GM19397 (cell line): Measurements from ENCODE around the gene PRPS2.

Experiments
- ATAC-seq: cut with Tn5 transposase; IDR thresholded peaks from one replicate; pipeline ENCODE4 v1.9.1; 2021; ENCODE audit warnings: mild to moderate bottlenecking, moderate library complexity; ENCODE audit not compliant: unreplicated experiment

PRPS2 gene

GRCh38 chrX:12791257-12792228, at the start of gene PRPS2:
TSS of gene PRPS2 (plus strand) at chrX:12791412. CDS start at chrX:12791498, 86 bp downstream.
- peak; percentile 75 for ATAC-seq

GRCh38 chrX:12741416-12741815, 49.8 kb upstream of the PRPS2 start:
- ATAC-seq = no peak

- ATAC-seq = no peak
Observed at GRCh38 chrX:12747433-12747832, 43.8 kb upstream of the PRPS2 start.

GRCh38 chrX:12751887-12752286, 39.3 kb upstream of the PRPS2 start:
- ATAC-seq = no peak

GRCh38 chrX:12753366-12753765, 37.8 kb upstream of the PRPS2 start:
- ATAC-seq = no peak

GRCh38 chrX:12758291-12758690, 32.9 kb upstream of the PRPS2 start:
- ATAC-seq = no peak

GRCh38 chrX:12767856-12768255, 23.4 kb upstream of the PRPS2 start:
- ATAC-seq = no peak

- no peak for ATAC-seq
Observed at GRCh38 chrX:12768491-12768890, 22.7 kb upstream of the PRPS2 start.

GRCh38 chrX:12770440-12770839, 20.8 kb upstream of the PRPS2 start:
- no peak for ATAC-seq

GRCh38 chrX:12771445-12772069, 19.7 kb upstream of the PRPS2 start:
- ATAC-seq = peak; percentile 99

- ATAC-seq = no peak
Observed at GRCh38 chrX:12777670-12778069, 13.5 kb upstream of the PRPS2 start.

GRCh38 chrX:12779534-12779933, 11.7 kb upstream of the PRPS2 start:
- no peak for ATAC-seq

GRCh38 chrX:12788645-12789044, 2.6 kb upstream of the PRPS2 start:
- no peak for ATAC-seq

GRCh38 chrX:12789976-12790375, 1.2 kb upstream of the PRPS2 start:
- no peak for ATAC-seq

GRCh38 chrX:12790885-12791256, 341 bp upstream of the PRPS2 start:
- ATAC-seq = peak; percentile 23

GRCh38 chrX:12792711-12793110, 1.5 kb downstream of the PRPS2 start:
- no peak for ATAC-seq

GRCh38 chrX:12794654-12795053, 3.4 kb downstream of the PRPS2 start:
- no peak for ATAC-seq

GRCh38 chrX:12798601-12799000, 7.4 kb downstream of the PRPS2 start:
- no peak for ATAC-seq

GRCh38 chrX:12799118-12799517, 7.9 kb downstream of the PRPS2 start:
- ATAC-seq = no peak

GRCh38 chrX:12802741-12803140, 11.5 kb downstream of the PRPS2 start:
- no peak for ATAC-seq

- ATAC-seq = no peak
Observed at GRCh38 chrX:12804655-12805054, 13.4 kb downstream of the PRPS2 start.

GRCh38 chrX:12805333-12805732, 14.1 kb downstream of the PRPS2 start:
- ATAC-seq = no peak
